CD14-positive monocyte (primary cell): Measurements from ENCODE around the gene PBX4. TPM values are rescaled to one million over a fixed set of nuclear protein-coding genes. Genes with fewer than 3 reads are reported as not detected.

Experiments used
- DNase-seq, 3 donors: peaks; one replicate each; pipeline ENCODE4 v3.0.0-alpha.2; 2011 to 2022
- H2AFZ ChIP-seq: 2 replicates; pipeline ENCODE4 v1.6.0; 2012; ENCODE audit warnings: mild to moderate bottlenecking, low read depth, low read length, inconsistent platforms; ENCODE audit not compliant: insufficient read depth, poor library complexity, severe bottlenecking
- H3K27ac ChIP-seq, 2 donors: 1 replicate in 1 of 2; 2 replicates in 1 of 2; pipeline ENCODE4 v1.5.1; 2012 to 2013; ENCODE audit warnings: low read length in 2 of 2, control low read depth in 1 of 2, inconsistent platforms in 1 of 2, low read depth in 1 of 2, mild to moderate bottlenecking in 1 of 2
- H3K27me3 ChIP-seq, 2 donors: one replicate each; pipeline versions ENCODE4 v1.6.0 to v1.6.1; 2011 to 2013; ENCODE audit warnings: low read length in 2 of 2; ENCODE audit not compliant: control insufficient read depth in 2 of 2, insufficient read depth in 2 of 2
- H3K36me3 ChIP-seq, 2 donors: replicated peaks in 1 of 2; 1 replicate in 1 of 2; 2 replicates in 1 of 2; pipeline versions ENCODE4 v1.5.1 to v1.6.1; 2012 to 2013; ENCODE audit warnings: low read length in 2 of 2, control low read depth in 1 of 2, inconsistent platforms in 1 of 2, mild to moderate bottlenecking in 1 of 2; ENCODE audit not compliant: insufficient read depth in 2 of 2, control insufficient read depth in 1 of 2
- H3K4me1 ChIP-seq, 2 donors: 1 replicate in 1 of 2; 2 replicates in 1 of 2; pipeline versions ENCODE4 v1.5.1 to v1.6.1; 2012 to 2013; ENCODE audit warnings: low read length in 2 of 2, control low read depth in 1 of 2, inconsistent platforms in 1 of 2, mild to moderate bottlenecking in 1 of 2, moderate library complexity in 1 of 2; ENCODE audit not compliant: insufficient read depth in 2 of 2, control insufficient read depth in 1 of 2
- H3K4me2 ChIP-seq: replicated peaks from 2 replicates; pipeline ENCODE3; 2012; ENCODE audit warnings: low read length, moderate library complexity, mild to moderate bottlenecking; ENCODE audit not compliant: poor library complexity, severe bottlenecking; ENCODE audit errors: extremely low read depth
- H3K4me3 ChIP-seq, 3 experiments: fragments of 200-600 bp in 1 of 3; sonication (generic) in 1 of 3; replicated peaks in 1 of 3; 1 replicate in 2 of 3; 2 replicates in 1 of 3; pipeline ENCODE4 v1.5.1; 2011 to 2013; ENCODE audit warnings: low read length in 3 of 3, mild to moderate bottlenecking in 3 of 3, control low read depth in 2 of 3, low read depth in 2 of 3, inconsistent platforms in 1 of 3, moderate library complexity in 1 of 3
- H3K79me2 ChIP-seq: 2 replicates; pipeline ENCODE4 v1.6.0; 2012; ENCODE audit warnings: mild to moderate bottlenecking, control low read depth, inconsistent platforms, low read length, moderate library complexity; ENCODE audit not compliant: insufficient read depth
- H3K9ac ChIP-seq: 2 replicates; pipeline ENCODE4 v1.6.0; 2017; ENCODE audit warnings: low read length, mild to moderate bottlenecking; ENCODE audit not compliant: insufficient read depth, poor library complexity, severe bottlenecking
- H3K9me3 ChIP-seq, 2 donors: replicated peaks in 1 of 2; 1 replicate in 1 of 2; 2 replicates in 1 of 2; pipeline versions ENCODE4 v1.5.1 to v1.6.1; 2012 to 2013; ENCODE audit warnings: low read length in 2 of 2, control low read depth in 1 of 2; ENCODE audit not compliant: control insufficient read depth in 1 of 2, insufficient read depth in 1 of 2
- H4K20me1 ChIP-seq: 2 replicates; pipeline ENCODE4 v1.6.0; 2012; ENCODE audit warnings: mild to moderate bottlenecking, low read length, control low read depth, moderate library complexity; ENCODE audit not compliant: insufficient read depth
- H3K27ac Mint-ChIP-seq, 7 donors: one replicate each; pipeline ENCODE4 v1.8.0; 2020; ENCODE audit warnings: mild to moderate bottlenecking in 7 of 7, mixed read lengths in 7 of 7, moderate library complexity in 6 of 7, inconsistent platforms in 2 of 7
- H3K27me3 Mint-ChIP-seq, 3 donors: one replicate each; pipeline ENCODE4 v1.8.0; 2021 to 2022; ENCODE audit warnings: low read depth in 3 of 3, mild to moderate bottlenecking in 3 of 3, mixed read lengths in 3 of 3, moderate library complexity in 3 of 3, inconsistent platforms in 1 of 3
- H3K36me3 Mint-ChIP-seq, 2 donors: one replicate each; pipeline ENCODE4 v1.8.0; 2020; ENCODE audit warnings: mixed read lengths in 2 of 2, inconsistent platforms in 1 of 2, mild to moderate bottlenecking in 1 of 2
- H3K4me1 Mint-ChIP-seq: one replicate; pipeline ENCODE4 v1.8.0; 2020; ENCODE audit warnings: mild to moderate bottlenecking, mixed read lengths
- H3K4me3 Mint-ChIP-seq, 2 donors: one replicate each; pipeline ENCODE4 v1.8.0; 2020; ENCODE audit warnings: mild to moderate bottlenecking in 2 of 2, mixed read lengths in 2 of 2, moderate library complexity in 1 of 2
- H3K9me3 Mint-ChIP-seq, 7 donors: one replicate each; pipeline ENCODE4 v1.8.0; 2020 to 2022; ENCODE audit warnings: mixed read lengths in 7 of 7, mild to moderate bottlenecking in 6 of 7, moderate library complexity in 6 of 7, inconsistent platforms in 2 of 7
- WGBS: methylation state at CpG from one replicate; pipeline ENCODE4 v1.1.5; 2013; ENCODE audit warnings: missing lambda C conversion rate; ENCODE audit not compliant: insufficient coverage; 5-methylcytosine and 5-hydroxymethylcytosine counted together
- intact Hi-C, 2 donors: fragments of 100-400 bp; cut with micrococcal nuclease; formaldehyde crosslinking; loops; one replicate each; pipeline versions ENCODE4 v1.15.0 to v1.15.1; 2023
- polyA plus RNA-seq, 3 donors: library from polyadenylated mRNA; depleted of rRNA in 1 of 3; unstranded in 2 of 3; stranded (reverse) in 1 of 3; fragments of 300-500 nt in 2 of 3; fragments of >200 nt in 1 of 3; fragmentation: Illumina TruSeq in 2 of 3; gene quantifications; 1 replicate in 2 of 3; 2 replicates in 1 of 3; pipeline ENCODE4 v1.2.3, GENCODE V29; 2012 to 2021
- TF ChIP-seq, protein P1 (sequence below): fragments of 200-600 bp; IDR thresholded peaks from one replicate; pipeline ENCODE4 v1.8.0; 2022; ENCODE audit warnings: antibody characterized with exemption, mild to moderate bottlenecking

Gene PBX4
- polyA plus RNA-seq, 3 donors = 2.4 TPM; not detected in 2

DNA sequence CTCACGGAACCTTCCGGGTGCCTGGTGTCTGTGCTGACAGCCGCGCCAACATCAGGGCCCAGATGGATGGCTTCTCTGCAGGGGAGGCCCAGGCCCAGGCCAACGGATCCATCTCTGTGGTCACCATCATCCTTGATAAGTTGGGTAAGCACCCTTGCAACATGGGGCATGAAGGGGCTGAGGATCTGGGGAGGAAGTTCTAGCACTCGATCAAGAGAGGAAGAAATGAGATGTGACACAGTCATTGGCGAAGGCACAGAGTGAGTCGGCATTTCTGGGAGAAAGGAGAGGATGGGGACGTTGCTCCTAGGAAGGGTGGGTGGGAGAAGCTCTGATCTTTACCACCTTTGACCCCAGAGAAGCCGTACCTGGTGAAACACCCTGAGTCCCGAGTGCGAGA lies 76.0 kb downstream of the PBX4 start:
- H3K4me1 ChIP-seq = peaks cover 33 to 40% of the 10 kb centered on the region in 2 donors
- peaks cover 8 to 34% of the 10 kb centered on the region in 2 donors for H3K27me3 ChIP-seq
- Mint-ChIP-seq H3K36me3 (no peaks in the 10 kb centered on the region), H3K27ac (peak overlapping the region; percentile 21 to 85 (median 64)), H3K4me1 (peaks cover 33% of the 10 kb centered on the region), H3K4me3 (peak overlapping the region in 1 of 2 donors; percentile 48), H3K9me3 (peaks cover 6 to 37% (median 19%) of the 10 kb centered on the region in 7 donors), H3K27me3 (peaks cover 30 to 45% (median 35%) of the 10 kb centered on the region in 3 donors)
- H3K9me3 ChIP-seq = peaks cover 16 to 23% of the 10 kb centered on the region in 2 donors
- peak; percentile 69 to 89 (median 69) for DNase-seq
- peak overlapping the region in 1 of 3 experiments; percentile 7 for H3K4me3 ChIP-seq
- H3K9ac ChIP-seq = no peak overlapping the region
- H3K36me3 ChIP-seq = no peaks in the 10 kb centered on the region
- H3K4me2 ChIP-seq = peak overlapping the region; percentile 12
- TF ChIP-seq, protein P1, sequence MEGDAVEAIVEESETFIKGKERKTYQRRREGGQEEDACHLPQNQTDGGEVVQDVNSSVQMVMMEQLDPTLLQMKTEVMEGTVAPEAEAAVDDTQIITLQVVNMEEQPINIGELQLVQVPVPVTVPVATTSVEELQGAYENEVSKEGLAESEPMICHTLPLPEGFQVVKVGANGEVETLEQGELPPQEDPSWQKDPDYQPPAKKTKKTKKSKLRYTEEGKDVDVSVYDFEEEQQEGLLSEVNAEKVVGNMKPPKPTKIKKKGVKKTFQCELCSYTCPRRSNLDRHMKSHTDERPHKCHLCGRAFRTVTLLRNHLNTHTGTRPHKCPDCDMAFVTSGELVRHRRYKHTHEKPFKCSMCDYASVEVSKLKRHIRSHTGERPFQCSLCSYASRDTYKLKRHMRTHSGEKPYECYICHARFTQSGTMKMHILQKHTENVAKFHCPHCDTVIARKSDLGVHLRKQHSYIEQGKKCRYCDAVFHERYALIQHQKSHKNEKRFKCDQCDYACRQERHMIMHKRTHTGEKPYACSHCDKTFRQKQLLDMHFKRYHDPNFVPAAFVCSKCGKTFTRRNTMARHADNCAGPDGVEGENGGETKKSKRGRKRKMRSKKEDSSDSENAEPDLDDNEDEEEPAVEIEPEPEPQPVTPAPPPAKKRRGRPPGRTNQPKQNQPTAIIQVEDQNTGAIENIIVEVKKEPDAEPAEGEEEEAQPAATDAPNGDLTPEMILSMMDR = no peak
- H2AFZ ChIP-seq = peak overlapping the region; percentile 62
- 19% methylated on average over 8 of the region's 12 CpGs for WGBS
- H3K27ac ChIP-seq = peak overlapping the region; percentile 4 to 24
- intact Hi-C loops = no loop called here
- no peaks in the 10 kb centered on the region for H3K79me2 ChIP-seq
- no peaks in the 10 kb centered on the region for H4K20me1 ChIP-seq

- H3K27ac Mint-ChIP-seq = no peak overlapping the region
- H3K9me3 Mint-ChIP-seq = peaks cover 6 to 40% (median 19%) of the 10 kb centered on the region in 7 donors
- Histone ChIP-seq H3K4me3 (peak overlapping the region in 1 of 3 experiments; percentile 66), H3K36me3 (no peaks in the 10 kb centered on the region), H3K27ac (no peak overlapping the region), H3K4me2 (peak overlapping the region; percentile 71), H3K79me2 (no peaks in the 10 kb centered on the region), H4K20me1 (no peaks in the 10 kb centered on the region), H2AFZ (peak overlapping the region; percentile 62), H3K27me3 (peaks cover 8 to 42% of the 10 kb centered on the region in 2 donors), H3K9ac (no peak overlapping the region), H3K4me1 (peaks cover 33 to 40% of the 10 kb centered on the region in 2 donors), H3K9me3 (peaks cover 16 to 23% of the 10 kb centered on the region in 2 donors)
- intact Hi-C loops = no loop called here
- DNase-seq = no peak
- no peak overlapping the region for H3K4me3 Mint-ChIP-seq
- 85% methylated on average over 14 of the region's 16 CpGs for WGBS
- TF ChIP-seq, protein P1 = no peak
- peaks cover 37% of the 10 kb centered on the region for H3K4me1 Mint-ChIP-seq
- H3K27me3 Mint-ChIP-seq = peaks cover 37 to 54% (median 44%) of the 10 kb centered on the region in 3 donors
- peaks cover 0 to 2% of the 10 kb centered on the region in 2 donors for H3K36me3 Mint-ChIP-seq
These were observed 76.9 kb downstream of the PBX4 start for GRCh38 chr19:19541616-19542015.
